Endothelial cell of umbilical vein (primary cell): ENCODE measurements around the gene STOML3. TPM values are rescaled to one million over a fixed set of nuclear protein-coding genes. Genes with fewer than 3 reads are reported as not detected.

Experiments
- BruUV-seq: library from RNA; stranded (reverse); fragments of 400-500 nt; replicated peaks from 2 replicates; lab custom pipeline; 2021; lab: Mats Ljungman, UMichigan
- CTCF ChIA-PET: fragments of 300-600, 350-600 bp; sonication (Branson Sonifier 250); formaldehyde crosslinking; loops from one replicate; lab custom pipeline; 2021; ENCODE audit warnings: antibody characterized with exemption, inconsistent platforms; lab: Charles Lee
- POLR2A ChIA-PET: fragments of 300-600, 350-600 bp; sonication (Branson Sonifier 250); formaldehyde crosslinking; loops from one replicate; lab custom pipeline; 2021; ENCODE audit warnings: antibody characterized with exemption, inconsistent platforms; lab: Charles Lee
- DNase-seq: peaks from one replicate; pipeline ENCODE4 v3.0.0-alpha.2; 2011; ENCODE audit warnings: low read depth, low spot score
- FAIRE-seq: peaks from 2 replicates; lab custom pipeline; 2011; peaks lifted over from hg19 to GRCh38; lab: Jason Lieb, UNC
- H2AFZ ChIP-seq: 2 replicates; pipeline ENCODE4 v1.6.0; 2012; ENCODE audit warnings: low read depth, low read length, control low read depth, inconsistent platforms
- H3K27ac ChIP-seq: 2 replicates; pipeline ENCODE4 v1.5.1; 2011; ENCODE audit warnings: low read depth, mild to moderate bottlenecking, control low read depth, low read length, moderate library complexity; ENCODE audit not compliant: insufficient read depth
- H3K27me3 ChIP-seq, 2 experiments: 2 replicates each; pipeline versions ENCODE4 v1.6.0 to v1.6.1; 2011; ENCODE audit warnings: low read length in 2 of 2, mixed read lengths in 1 of 2; ENCODE audit not compliant: control insufficient read depth in 2 of 2, insufficient read depth in 2 of 2
- H3K36me3 ChIP-seq, 2 experiments: 2 replicates in 1 of 2; 3 replicates in 1 of 2; pipeline ENCODE4 v1.5.1; 2011; ENCODE audit warnings: low read length in 2 of 2, mild to moderate bottlenecking in 1 of 2, moderate library complexity in 1 of 2; ENCODE audit not compliant: control insufficient read depth in 2 of 2, insufficient read depth in 2 of 2; ENCODE audit errors: extremely low read depth in 1 of 2
- H3K4me1 ChIP-seq: 3 replicates; pipeline ENCODE4 v1.5.1; 2011; ENCODE audit warnings: mild to moderate bottlenecking, low read length; ENCODE audit not compliant: control insufficient read depth, insufficient read depth; ENCODE audit errors: extremely low read depth
- H3K4me2 ChIP-seq: 2 replicates; pipeline ENCODE4 v1.6.1; 2011; ENCODE audit warnings: low read length, control low read depth, mixed read lengths; ENCODE audit not compliant: insufficient read depth
- H3K4me3 ChIP-seq, 3 experiments: fragments of 200-600 bp in 1 of 3; sonication (generic), shearing (Covaris generic) in 1 of 3; replicated peaks in 1 of 3; 2 replicates each; pipeline ENCODE4 v1.5.1; 2011 to 2016; ENCODE audit warnings: control low read depth in 3 of 3, low read length in 3 of 3, mild to moderate bottlenecking in 2 of 3, inconsistent platforms in 1 of 3, low read depth in 1 of 3, moderate library complexity in 1 of 3; ENCODE audit not compliant: insufficient read depth in 1 of 3
- H3K79me2 ChIP-seq: 2 replicates; pipeline ENCODE4 v1.6.0; 2012; ENCODE audit warnings: low read length, inconsistent platforms; ENCODE audit not compliant: control insufficient read depth, insufficient read depth
- H3K9ac ChIP-seq: replicated peaks from 2 replicates; pipeline ENCODE3; 2011; ENCODE audit warnings: low read length, control low read depth; ENCODE audit not compliant: insufficient read depth; ENCODE audit errors: extremely low read depth
- H3K9me1 ChIP-seq: replicated peaks from 3 replicates; pipeline ENCODE4 v1.6.0; 2011; ENCODE audit warnings: mild to moderate bottlenecking, low read length; ENCODE audit not compliant: control insufficient read depth, insufficient read depth; ENCODE audit errors: extremely low read depth
- H3K9me3 ChIP-seq: replicated peaks from 2 replicates; pipeline ENCODE4 v1.5.1; 2012; ENCODE audit warnings: low read length, inconsistent platforms; ENCODE audit not compliant: control insufficient read depth, insufficient read depth
- H4K20me1 ChIP-seq: replicated peaks from 2 replicates; pipeline ENCODE3; 2011; ENCODE audit warnings: mild to moderate bottlenecking, low read length; ENCODE audit not compliant: control insufficient read depth, insufficient read depth; ENCODE audit errors: extremely low read depth
- CTCF ChIP-seq, 2 donors: IDR thresholded peaks; 1 replicate in 1 of 2; 2 replicates in 1 of 2; pipeline ENCODE4 v1.5.1; 2011; ENCODE audit warnings: low read length in 2 of 2, mild to moderate bottlenecking in 2 of 2, moderate library complexity in 2 of 2, control low read depth in 1 of 2, inconsistent platforms in 1 of 2, low read depth in 1 of 2; ENCODE audit not compliant: insufficient read depth in 1 of 2; ENCODE audit errors: extremely low read depth in 1 of 2
- EZH2 ChIP-seq: IDR thresholded peaks from 2 replicates; pipeline ENCODE4 v1.6.1; 2012; ENCODE audit warnings: borderline replicate concordance, low read depth, mild to moderate bottlenecking, moderate library complexity, low read length, inconsistent platforms; ENCODE audit not compliant: severe bottlenecking
- FOS ChIP-seq: IDR thresholded peaks from 2 replicates; pipeline ENCODE4 v1.6.1; 2011; ENCODE audit warnings: mild to moderate bottlenecking, low read length, moderate library complexity, borderline replicate concordance; ENCODE audit not compliant: insufficient read depth
- GATA2 ChIP-seq: IDR thresholded peaks from 2 replicates; pipeline ENCODE4 v1.7.0; 2011; ENCODE audit warnings: low read depth, mild to moderate bottlenecking, moderate library complexity, mixed read lengths, low read length; ENCODE audit not compliant: insufficient read length, insufficient read depth
- JUN ChIP-seq: IDR thresholded peaks from 2 replicates; pipeline ENCODE4 v1.6.1; 2011; ENCODE audit warnings: borderline replicate concordance, low read depth; ENCODE audit not compliant: insufficient read length, insufficient read depth
- MAX ChIP-seq: IDR thresholded peaks from 2 replicates; pipeline ENCODE4 v1.6.1; 2011; ENCODE audit not compliant: insufficient read depth, insufficient read length
- MYC ChIP-seq: IDR thresholded peaks from one replicate; pipeline ENCODE4 v1.6.1; 2011; ENCODE audit warnings: mild to moderate bottlenecking, low read depth, low read length
- POLR2A ChIP-seq: IDR thresholded peaks from 2 replicates; pipeline ENCODE4 v1.6.1; 2012; ENCODE audit warnings: low read depth, mild to moderate bottlenecking, control low read depth, low read length
- POLR2AphosphoS5 ChIP-seq: IDR thresholded peaks from 2 replicates; pipeline ENCODE4 v1.6.1; 2012; ENCODE audit warnings: low read depth, mild to moderate bottlenecking, control low read depth, low read length, moderate library complexity; ENCODE audit not compliant: insufficient read depth
- dilution Hi-C: fragments of 300-500 bp; cut with MboI; formaldehyde crosslinking; loops from one replicate; pipeline ENCODE4 v1.15.0; 2019; ENCODE audit warnings: low sequenced_read_pairs; ENCODE audit not compliant: extremely low pct_ligation_motif_present
- intact Hi-C: fragments of 100-400 bp; cut with micrococcal nuclease; formaldehyde crosslinking; loops from one replicate; pipeline ENCODE4 v1.10.0; 2022
- polyA plus RNA-seq, 4 experiments: library from polyadenylated mRNA; depleted of rRNA in 3 of 4; stranded (reverse) in 3 of 4; unstranded in 1 of 4; fragments of >200 nt; gene quantifications; 2 replicates each; pipeline versions ENCODE4 v1.2.1 to v1.2.3, GENCODE V29; 2011 to 2012; ENCODE audit warnings: missing spikeins in 1 of 4
- total RNA-seq: library from RNA; stranded (reverse); gene quantifications from 2 replicates; pipeline ENCODE4 v1.2.3, GENCODE V29; 2021

STOML3 gene
- total and polyA plus RNA-seq, 2 donors (not counting 3 experiments of a cell fraction or from before 2014, with no cell fraction given): not detected

DNA sequence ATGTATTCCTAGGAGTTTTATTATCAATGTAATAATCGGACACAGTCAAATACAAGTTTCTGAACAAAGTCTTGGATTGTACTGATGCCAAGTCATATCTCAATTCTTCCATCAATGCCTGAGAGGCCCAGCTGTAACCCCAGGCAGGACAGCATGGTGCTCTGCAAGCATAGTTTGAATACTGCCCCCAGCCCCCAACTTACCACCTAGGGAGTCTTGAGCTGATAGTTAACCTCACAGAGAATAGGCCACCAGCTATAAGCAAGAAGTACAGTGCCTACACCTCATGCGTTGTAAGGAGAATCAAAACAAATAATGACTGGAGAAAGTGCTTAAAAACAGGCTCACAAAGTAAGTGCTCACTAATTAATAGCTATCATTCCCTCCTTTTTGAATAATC lies 44.6 kb upstream of the STOML3 start:
- CTCF ChIA-PET: interaction anchor here (0.7 to 2.5 kb wide), 2 partner anchors 577 to 581 kb away, joined by 3 to 13 read pairs; no protein-coding TSS in a partner anchor
- Histone ChIP-seq H3K27ac (no peak overlapping the region), H3K4me3 (peak overlapping the region in 2 of 3 experiments; percentile 94 to 98), H4K20me1 (peaks cover 4% of the 10 kb centered on the region), H3K9me1 (no peaks in the 10 kb centered on the region), H3K36me3 (peaks cover 0 to 2% of the 10 kb centered on the region in 2 experiments), H3K79me2 (peaks cover 71% of the 10 kb centered on the region), H3K4me2 (peak overlapping the region; percentile 100), H2AFZ (no peak overlapping the region), H3K9ac (no peak overlapping the region), H3K4me1 (peaks cover 24% of the 10 kb centered on the region), H3K27me3 (no peaks in the 10 kb centered on the region), H3K9me3 (no peaks in the 10 kb centered on the region)
- dilution Hi-C loops (no loop called here), intact Hi-C loops (loop anchor here (5.0 to 10.0 kb wide), 4 partner anchors 380 to 1740 kb away; partner anchors contain the start of genes LHFPL6, MRPS31 and UFM1)
- no TSS peak for BruUV-seq
- no peak for FAIRE-seq
- POLR2A ChIA-PET: no interaction called here
- TF ChIP-seq MYC (no peak), MAX (no peak), GATA2 (no peak), POLR2AphosphoS5 (no peak), JUN (no peak), POLR2A (no peak), EZH2 (no peak), FOS (no peak), CTCF (IDR thresholded peaks at IDR 0.05; ENCODE audit: extremely low read depth in 1 of 2, insufficient read depth in 1 of 2, low read depth in 1 of 2, low read length in 2 of 2) (no peak)
- peak; percentile 7 for DNase-seq
